ENCODE results near the gene PLSCR4.

The PLSCR4 gene

DNA sequence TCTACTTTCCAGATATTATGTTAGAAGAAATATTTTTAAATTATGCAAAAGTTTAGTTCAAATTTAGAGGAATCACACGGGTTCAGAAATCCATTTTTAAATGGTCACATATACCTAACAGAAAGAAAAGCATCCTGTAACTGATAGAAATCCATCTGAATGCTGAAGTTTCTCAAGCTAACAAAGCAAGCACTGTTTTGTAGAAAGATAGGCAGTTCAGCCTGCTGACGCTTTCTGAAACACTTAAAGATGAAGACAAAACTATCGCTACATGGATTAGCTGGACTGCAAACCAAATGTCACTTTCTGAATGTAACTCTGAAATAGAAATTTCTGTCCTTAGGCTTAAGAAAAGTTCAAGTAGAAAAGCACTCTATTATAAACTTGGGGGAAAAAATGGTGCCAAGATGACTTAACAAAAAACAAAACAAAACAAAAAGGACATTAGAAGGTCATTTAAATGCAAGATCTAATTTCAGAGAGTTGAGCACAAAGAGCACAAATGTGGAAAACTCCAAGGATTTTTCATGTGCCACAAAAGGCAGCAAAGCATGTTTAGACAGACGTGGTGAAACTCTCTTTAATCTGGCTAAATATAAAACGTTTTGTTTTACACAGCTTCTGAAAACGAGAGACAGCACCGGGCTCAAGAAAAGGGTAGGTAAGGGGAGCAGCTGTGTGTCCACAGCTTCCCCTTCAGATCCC is 91.1 kb downstream of the PLSCR4 start:
- DNase-seq = no peak

- no peak for DNase-seq
Measured at GRCh38 chr3:146159037-146159436, 91.9 kb downstream of the PLSCR4 start.

DNA sequence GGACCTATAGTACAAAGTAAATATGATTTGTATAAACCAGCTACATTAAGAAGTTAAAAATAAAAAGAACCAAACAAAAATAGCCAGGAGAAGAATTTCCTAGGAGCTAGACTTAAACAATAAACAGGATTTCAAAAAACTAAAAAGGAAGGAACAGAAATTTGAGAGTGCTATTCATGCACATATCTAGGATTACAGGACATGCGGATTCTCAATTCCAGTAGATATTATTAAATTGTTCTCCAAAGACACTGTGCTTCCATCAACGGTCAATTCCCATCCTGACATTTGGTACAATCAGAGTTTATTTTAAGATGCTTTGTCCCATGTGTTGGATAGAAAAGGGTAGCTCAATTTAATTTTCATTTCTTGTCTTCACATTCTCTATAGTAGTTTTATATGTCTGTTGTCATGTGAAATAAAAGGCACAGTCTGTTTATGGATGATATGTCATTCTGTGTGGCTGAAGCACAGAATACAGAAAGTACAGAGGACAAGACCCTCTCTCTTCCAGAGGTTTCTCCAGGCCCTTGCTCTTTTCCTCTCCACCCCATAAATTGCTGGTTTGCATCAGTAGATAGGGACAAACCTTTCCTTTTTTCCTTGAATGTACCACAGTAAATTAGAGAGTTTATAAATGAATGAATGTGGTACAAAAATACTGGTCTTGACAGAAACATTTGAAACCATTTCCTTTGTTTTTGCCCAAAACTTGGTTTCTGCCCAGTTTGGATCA is 93.4 kb downstream of the PLSCR4 start:
- DNase-seq = no peak

DNA sequence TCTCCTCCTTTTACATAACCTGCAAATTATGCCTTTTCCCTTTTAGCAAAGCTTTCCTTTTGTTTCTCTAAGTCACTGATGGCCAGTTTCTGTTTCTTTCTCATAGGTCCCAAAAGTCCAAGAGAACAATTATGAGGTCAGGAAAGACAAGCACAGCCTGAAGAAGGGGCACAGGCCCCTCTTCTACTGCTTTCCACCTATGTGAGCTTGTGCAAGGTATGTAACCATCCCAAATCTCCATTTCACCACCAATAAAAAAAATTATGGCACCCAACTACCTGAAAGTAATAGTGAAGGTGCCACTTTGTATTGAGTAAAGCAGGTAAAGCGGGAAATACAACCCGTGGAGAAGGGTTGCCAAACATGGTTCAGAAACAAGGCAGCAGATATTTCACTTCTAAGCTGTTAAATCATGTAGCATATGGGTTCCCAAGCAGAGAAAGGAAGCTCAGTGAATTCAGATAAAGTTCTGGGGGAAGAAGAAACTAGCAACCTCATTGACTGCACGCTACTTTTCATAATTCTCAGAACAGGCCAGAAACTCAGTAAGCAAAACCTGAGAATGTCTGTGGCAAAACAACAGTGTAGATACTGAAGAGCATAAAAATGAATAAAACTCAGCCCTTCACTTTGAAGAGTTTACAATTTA is 94.1 kb downstream of the PLSCR4 start:
- no peak for DNase-seq

DNA sequence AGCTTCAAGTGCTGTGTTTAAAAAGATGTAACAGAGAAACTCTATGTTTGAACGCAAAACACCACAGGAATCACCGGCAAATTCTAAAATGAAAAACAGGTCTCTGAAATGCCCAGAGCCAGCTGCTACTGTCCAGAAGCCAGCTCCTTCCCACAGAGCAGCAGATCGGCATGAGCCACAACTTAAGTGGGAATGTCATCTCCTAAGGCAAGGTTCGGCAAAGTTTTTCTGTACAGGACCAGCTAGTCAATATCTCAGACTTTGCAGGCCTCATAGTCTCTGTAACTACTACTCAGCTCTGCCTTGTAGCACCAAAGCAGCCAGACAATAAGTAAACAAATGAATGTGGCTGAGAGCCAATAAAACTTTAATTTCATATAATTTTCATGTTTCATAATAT is 94.8 kb downstream of the PLSCR4 start:
- DNase-seq = no peak

GRCh38 chr3:146154995-146155394 is 95.9 kb downstream of the PLSCR4 start:
- no peak for DNase-seq

DNA sequence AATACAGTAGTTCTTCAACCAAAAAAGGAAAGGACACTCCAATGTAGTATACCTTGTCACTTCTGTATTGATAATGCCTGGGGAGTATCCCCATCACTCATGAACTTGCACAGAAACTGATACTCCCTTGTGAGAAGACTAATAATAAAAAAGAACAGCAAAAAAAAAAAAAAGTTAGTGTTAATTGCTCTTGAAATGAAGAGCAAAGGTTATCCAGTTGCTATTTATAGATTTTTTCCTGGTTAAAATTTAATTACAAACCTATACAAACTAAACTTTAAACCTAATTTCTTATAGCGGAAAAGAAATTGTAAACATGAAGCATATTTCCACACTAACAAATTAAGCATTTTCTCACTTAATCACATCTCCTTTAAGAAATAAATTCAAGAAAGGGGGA is 96.6 kb downstream of the PLSCR4 start:
- no peak for DNase-seq

- DNase-seq = no peak
Measured at GRCh38 chr3:146153429-146153828, 97.5 kb downstream of the PLSCR4 start.

DNA sequence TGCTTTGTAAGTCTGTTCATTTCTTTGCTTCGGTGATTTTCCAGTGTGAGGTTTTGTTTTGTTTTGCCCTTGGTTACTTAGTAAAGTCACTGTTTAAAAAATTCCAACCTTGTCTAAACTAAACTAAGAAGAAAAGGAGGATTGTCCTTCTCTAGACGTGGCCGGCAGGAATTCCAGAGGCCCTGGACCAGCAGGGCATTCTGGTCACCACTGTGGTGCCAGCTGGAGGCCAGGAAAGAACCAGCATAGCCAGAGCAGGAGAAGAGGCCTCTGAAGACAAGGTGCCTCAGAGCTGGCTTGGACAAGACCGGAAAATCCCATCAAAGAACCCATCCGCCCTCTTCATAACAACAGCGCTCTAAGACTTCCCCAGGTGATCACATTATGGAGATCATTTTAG is 98.1 kb downstream of the PLSCR4 start:
- no peak for DNase-seq

- no peak for DNase-seq
Measured at GRCh38 chr3:146148468-146148931, 102.4 kb downstream of the PLSCR4 start.

- no peak for DNase-seq
Measured at GRCh38 chr3:146145642-146146041, 105.3 kb downstream of the PLSCR4 start.

DNA sequence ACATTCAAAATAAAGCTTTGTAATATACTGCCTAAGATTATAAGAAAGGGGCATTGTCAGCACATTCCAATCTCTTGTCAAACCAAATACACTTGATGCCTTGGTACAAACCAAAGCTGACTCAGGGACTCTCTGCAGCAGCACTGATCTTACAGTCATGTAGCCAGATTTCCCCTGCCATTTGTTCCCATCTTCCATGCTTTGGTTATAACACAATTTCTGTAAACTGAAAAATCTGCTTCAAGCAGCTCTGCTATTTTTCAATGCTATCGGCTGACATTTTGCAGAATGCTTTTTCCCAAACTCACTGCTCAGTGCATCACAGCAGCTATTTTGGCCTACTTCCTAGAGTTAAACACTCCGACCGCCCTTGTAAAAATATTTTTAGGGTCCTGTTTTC is 108.1 kb downstream of the PLSCR4 start:
- no peak for DNase-seq

All from NCI-H1436 treated with DMSO at 0.1 percent for 48 hours (cell line).